ENCODE measurements around the gene GPS1.

GPS1 gene

DNA sequence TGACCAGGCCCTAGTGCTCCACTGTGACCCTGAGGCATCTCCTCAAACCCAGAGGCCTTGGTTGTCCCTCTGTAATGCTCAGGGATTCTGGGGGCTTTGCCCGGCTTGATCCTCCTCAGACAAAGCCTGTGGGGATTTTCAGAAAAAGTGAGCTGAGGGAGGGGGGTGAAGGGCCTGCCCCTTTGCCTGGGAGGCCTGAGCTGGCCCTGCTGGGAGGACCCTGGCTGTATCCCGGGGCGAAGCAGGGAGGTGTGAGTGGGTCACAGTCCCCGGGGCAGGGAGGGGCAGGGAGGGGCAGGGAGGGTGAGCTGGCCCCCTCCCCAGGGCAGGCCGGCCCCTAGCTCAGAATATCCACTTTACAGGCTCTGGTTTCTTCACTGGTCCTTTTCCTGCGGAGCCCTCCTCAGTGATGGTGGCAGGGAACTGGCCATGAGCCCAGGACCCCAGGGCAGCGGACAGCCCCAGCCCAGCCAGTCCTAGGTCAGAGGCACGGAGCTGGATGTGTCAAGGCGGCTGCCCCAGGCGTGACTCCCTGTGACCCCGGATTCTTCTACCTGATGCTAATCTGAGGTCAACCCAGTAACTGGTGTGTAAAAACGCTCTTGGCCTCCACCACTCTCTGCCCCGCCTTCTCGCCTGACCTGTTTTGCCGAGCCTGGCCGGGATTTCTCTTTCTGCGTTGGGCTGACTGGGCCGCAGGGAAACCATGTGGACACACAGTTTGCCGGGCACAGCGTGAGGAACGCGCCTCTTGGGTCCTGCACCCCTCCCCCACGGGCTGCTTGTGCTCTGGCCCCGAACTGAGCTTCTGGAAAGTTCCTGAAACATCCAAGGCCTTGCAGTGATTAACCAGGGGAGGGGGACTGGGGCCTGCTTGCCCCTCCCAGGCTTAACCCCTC lies 52.1 kb downstream of the GPS1 start:
- TF ChIP-seq, protein P1, sequence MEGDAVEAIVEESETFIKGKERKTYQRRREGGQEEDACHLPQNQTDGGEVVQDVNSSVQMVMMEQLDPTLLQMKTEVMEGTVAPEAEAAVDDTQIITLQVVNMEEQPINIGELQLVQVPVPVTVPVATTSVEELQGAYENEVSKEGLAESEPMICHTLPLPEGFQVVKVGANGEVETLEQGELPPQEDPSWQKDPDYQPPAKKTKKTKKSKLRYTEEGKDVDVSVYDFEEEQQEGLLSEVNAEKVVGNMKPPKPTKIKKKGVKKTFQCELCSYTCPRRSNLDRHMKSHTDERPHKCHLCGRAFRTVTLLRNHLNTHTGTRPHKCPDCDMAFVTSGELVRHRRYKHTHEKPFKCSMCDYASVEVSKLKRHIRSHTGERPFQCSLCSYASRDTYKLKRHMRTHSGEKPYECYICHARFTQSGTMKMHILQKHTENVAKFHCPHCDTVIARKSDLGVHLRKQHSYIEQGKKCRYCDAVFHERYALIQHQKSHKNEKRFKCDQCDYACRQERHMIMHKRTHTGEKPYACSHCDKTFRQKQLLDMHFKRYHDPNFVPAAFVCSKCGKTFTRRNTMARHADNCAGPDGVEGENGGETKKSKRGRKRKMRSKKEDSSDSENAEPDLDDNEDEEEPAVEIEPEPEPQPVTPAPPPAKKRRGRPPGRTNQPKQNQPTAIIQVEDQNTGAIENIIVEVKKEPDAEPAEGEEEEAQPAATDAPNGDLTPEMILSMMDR (IDR thresholded peaks at IDR 0.05; ENCODE audit: low read depth, low read length) = no peak

DNA sequence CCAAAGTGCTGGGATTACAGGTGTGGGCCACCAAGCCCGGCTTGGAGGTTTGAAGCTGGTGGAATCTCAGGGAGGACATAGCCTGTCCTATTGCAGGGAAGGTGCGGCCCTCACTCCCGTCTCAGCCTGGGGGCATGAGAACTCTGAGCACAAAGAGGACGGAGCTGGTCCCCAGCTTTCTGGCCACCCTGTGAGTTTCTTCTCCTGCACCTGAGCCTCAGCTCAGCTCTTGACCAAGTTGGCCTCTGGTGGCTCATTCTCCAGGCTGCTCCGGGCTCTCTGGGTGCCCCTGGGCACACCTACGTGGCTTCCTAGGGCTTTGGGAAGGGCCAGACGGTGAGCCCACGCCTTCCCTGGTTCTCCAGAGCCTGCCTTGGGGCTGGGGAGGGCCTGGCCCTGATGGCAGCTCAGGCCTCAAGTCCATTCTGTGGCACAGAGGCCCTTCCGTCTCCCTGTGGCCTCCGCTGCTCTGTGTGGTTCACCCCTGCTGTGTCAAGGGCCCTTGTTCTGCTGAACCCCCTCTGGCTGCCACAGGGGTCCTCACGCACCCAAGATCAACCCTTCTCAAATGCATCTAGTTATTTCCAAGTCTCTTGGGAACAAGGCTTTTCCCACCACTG lies 53.2 kb downstream of the GPS1 start:
- TF ChIP-seq, protein P1 (IDR thresholded peaks at IDR 0.05; ENCODE audit: low read depth, low read length) = no peak
- H3K4me3 ChIP-seq (ENCODE audit: low read depth, low read length) = no peak overlapping the region

More for the DNA sequence above, 52.1 kb downstream of the GPS1 start:
- no peak overlapping the region for H3K4me3 ChIP-seq (ENCODE audit: low read depth, low read length)

DNA sequence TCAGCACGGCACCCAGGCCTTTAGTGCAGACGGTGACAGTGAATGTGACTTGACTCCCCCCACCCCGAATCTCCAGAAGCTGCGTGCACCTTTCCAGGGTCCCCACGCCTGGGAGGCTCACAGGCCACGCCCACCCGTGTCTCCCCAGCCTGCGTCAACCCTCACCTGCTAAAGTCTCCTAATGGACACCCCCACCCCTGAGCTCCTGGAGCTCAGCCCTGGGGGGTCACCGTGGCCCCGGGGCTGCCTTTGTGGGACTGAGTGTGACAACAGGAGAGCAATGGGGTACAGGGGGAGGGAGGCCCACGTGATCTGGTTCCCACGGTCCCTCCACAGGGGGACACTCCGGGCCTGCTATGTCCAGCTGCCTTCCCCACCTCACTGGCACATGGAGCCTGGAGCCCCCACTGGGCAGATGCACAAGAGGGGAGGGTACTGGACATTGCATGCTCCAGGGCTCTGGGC lies 53.8 kb downstream of the GPS1 start:
- H3K4me3 ChIP-seq (ENCODE audit: low read depth, low read length) = no peak overlapping the region
- TF ChIP-seq, protein P1 (IDR thresholded peaks at IDR 0.05; ENCODE audit: low read depth, low read length) = no peak

DNA sequence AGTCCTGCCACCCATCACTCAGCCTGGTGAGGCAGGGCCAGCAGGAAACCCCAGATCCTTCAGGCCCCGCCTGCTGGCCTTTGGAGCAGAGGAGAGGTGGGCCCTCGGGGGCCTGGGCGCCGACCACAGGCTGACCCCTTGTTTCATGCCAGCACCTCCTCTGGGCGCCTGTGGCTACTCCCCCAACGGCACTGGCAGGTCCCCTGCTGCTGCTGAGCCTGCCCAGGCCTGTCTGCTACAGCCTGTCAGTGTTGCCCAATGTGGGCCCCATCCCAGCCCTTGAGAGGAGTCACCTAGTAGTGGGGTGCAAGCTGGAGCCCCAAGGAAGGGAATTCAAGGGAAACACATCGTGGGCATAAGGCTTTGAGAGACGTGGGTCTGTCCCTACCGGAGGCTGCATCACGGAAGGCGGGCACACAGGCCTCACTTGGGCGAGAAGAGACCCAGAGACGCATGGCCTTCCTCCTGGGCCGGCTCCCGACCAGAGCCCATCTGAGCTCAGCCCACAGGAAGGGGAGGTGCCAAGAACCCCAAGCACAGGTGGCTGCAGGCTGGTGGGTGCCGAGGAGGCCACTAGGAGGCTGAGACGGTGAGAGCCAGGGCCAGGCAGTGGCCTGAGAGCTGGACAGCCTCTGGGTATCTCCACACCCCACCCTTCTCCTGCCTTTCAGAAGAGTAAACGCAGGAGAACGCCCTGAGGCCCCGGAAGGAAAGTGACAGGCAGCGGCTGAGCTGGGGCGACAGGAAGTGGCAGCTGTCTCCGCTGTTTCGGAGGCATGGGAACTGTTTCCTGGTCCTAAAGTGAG lies 54.4 kb downstream of the GPS1 start:
- no peak overlapping the region for H3K4me3 ChIP-seq (ENCODE audit: low read depth, low read length)

DNA sequence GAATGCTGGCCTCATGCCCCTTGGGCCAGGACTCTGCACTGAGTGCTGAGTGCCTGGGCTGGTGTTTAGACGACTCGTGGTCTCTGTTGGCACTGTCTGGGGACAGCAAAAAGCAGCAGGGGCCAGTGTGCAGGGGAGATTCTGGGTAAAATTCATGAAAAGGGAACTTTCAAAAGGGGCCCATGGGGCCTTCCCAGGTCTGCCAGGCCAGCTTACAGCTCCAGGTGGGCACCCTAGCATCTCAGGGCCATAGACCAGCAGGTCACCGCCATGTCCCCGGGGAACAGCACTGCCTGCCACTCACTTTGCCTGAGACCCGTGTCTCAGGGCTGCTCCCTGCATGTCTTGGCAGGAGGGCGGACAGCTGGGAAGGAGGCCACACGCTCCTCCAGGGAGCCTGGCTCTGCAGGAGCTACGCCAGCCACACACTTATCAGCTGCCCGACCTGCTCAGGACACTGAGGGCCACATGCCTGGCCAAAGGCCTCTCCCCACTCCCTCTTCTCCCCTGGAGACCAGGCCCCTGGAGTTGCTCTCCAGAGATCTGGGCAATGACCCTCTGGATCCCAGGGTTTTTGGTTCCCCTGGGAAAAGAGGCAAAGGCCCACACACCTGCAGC lies 55.1 kb downstream of the GPS1 start:
- TF ChIP-seq, protein P1 (IDR thresholded peaks at IDR 0.05; ENCODE audit: low read depth, low read length) = no peak
- H3K4me3 ChIP-seq (ENCODE audit: low read depth, low read length) = no peak overlapping the region

More for the DNA sequence above, 54.4 kb downstream of the GPS1 start:
- TF ChIP-seq, protein P1 (IDR thresholded peaks at IDR 0.05; ENCODE audit: low read depth, low read length) = peak; percentile 26
